Lower leg skin (tissue), 4 donors: ENCODE data around the gene NIP7. TPM values are rescaled to one million over a fixed set of nuclear protein-coding genes. Genes with fewer than 3 reads are reported as not detected.

Source experiments
- DNase-seq, 2 donors: peaks; one replicate each; pipeline ENCODE4 v3.0.0-alpha.2; 2019; ENCODE audit warnings: low spot score in 2 of 2
- H3K4me3 ChIP-seq: fragments of 200-600 bp; sonication (generic); 2 replicates; pipeline ENCODE4 v1.5.1; 2017; ENCODE audit warnings: mild to moderate bottlenecking, low read depth; ENCODE audit not compliant: poor library complexity, severe bottlenecking
- POLR2A ChIP-seq, 2 donors: fragments of 450-650 bp; IDR thresholded peaks; one replicate each; pipeline ENCODE4 v1.6.1; 2016 to 2017; ENCODE audit warnings: antibody characterized with exemption in 2 of 2, mild to moderate bottlenecking in 1 of 2, moderate library complexity in 1 of 2
- WGBS, 2 donors: methylation state at CpG; one replicate each; pipeline ENCODE4 v1.1.5; 2018; 5-methylcytosine and 5-hydroxymethylcytosine counted together
- intact Hi-C: fragments of 100-400 bp; cut with DNase I; formaldehyde crosslinking; loops from one replicate; pipeline ENCODE4 v1.15.0; 2023; ENCODE audit warnings: low total_unique reads
- total RNA-seq, 4 donors: library from RNA; depleted of rRNA; stranded (reverse); fragments of >200 nt; gene quantifications; one replicate each; pipeline ENCODE4 v1.1.0, GENCODE V29; 2016
- TF ChIP-seq, protein P1 (sequence below), 3 donors: fragments of 450-650 bp; IDR thresholded peaks; one replicate each; pipeline ENCODE4 v1.5.1; 2016; ENCODE audit warnings: antibody characterized with exemption in 3 of 3, mild to moderate bottlenecking in 3 of 3, moderate library complexity in 2 of 3

NIP7 gene
- total RNA-seq, 4 donors from 2014 or later, result 11.0 to 13.8 (median 12.7) TPM

DNA sequence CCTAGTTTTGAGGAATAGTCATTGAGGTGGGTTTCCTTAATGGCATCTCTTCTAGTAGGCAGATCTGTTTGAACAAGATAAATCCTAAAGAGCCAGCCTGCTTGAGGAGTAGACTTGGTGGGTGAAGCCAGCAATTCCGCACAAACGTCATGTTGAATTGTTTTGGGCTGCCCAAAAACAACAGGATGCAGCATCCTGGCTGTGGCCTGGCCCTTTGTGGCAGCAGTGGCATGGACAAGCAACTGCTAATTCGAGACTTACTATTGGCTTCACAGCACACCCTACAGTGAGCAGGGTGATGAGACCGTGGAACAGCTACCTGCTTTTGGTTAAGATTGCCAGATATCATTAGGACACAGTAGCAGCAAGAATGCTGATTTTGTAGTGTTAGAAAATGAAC is 37.7 kb upstream of the NIP7 start:
- intact Hi-C loops, result no loop called here
- TF ChIP-seq, protein P1, sequence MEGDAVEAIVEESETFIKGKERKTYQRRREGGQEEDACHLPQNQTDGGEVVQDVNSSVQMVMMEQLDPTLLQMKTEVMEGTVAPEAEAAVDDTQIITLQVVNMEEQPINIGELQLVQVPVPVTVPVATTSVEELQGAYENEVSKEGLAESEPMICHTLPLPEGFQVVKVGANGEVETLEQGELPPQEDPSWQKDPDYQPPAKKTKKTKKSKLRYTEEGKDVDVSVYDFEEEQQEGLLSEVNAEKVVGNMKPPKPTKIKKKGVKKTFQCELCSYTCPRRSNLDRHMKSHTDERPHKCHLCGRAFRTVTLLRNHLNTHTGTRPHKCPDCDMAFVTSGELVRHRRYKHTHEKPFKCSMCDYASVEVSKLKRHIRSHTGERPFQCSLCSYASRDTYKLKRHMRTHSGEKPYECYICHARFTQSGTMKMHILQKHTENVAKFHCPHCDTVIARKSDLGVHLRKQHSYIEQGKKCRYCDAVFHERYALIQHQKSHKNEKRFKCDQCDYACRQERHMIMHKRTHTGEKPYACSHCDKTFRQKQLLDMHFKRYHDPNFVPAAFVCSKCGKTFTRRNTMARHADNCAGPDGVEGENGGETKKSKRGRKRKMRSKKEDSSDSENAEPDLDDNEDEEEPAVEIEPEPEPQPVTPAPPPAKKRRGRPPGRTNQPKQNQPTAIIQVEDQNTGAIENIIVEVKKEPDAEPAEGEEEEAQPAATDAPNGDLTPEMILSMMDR (IDR thresholded peaks at IDR 0.05), result no peak
- no peak for TF ChIP-seq POLR2A (IDR thresholded peaks at IDR 0.05)
- no peak overlapping the region for H3K4me3 ChIP-seq
- WGBS, 2 donors, result 78 to 87% methylated on average over 4 of the region's 4 CpGs
- peak in 1 of 2 donors; percentile 45 for DNase-seq

DNA sequence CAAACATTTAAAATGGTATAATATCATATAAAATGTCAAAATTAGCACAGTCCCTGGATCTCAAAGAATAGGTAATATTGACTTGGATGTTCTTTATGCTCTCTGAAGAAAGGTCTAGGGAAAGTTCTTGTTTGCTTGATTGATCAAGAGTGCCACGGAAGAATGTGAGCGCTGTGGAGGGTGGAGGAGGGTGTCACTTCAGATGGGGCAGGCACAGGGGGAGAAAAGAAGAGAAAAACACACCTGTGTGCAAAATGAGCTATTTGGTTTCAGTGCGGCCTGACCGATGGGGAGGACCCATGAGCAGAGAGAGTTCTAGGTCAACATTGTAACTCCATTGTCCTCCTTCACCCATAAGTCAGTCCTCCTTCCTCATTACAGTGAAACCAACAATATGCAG is 37.3 kb upstream of the NIP7 start:
- intact Hi-C loops, result no loop called here
- H3K4me3 ChIP-seq, result no peak overlapping the region
- DNase-seq, result peak in 1 of 2 donors; percentile 34
- TF ChIP-seq, protein P1 (IDR thresholded peaks at IDR 0.05), result no peak
- no peak for TF ChIP-seq POLR2A (IDR thresholded peaks at IDR 0.05)
- WGBS, 2 donors, result 91 to 96% methylated on average over 4 of the region's 4 CpGs

DNA sequence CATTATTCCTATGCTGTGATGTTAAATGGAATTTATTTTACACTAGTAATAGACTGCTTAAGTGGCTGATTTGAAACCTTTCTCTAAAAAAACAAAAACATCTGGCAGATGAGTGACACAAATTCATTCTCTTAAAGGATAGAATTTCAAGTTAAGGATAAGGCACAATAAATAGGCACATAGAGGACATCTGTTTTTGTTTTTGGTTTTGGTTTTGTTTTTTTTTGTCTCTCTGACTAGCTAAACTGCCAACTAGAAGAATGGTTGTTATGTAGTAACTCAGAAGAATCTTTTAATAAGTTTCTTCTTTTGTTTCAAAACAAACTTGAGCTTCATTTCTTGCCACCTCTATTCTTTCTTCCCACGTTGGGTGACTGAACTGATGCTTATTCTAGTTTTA is 33.5 kb upstream of the NIP7 start:
- no peak overlapping the region for H3K4me3 ChIP-seq
- 60 to 69% methylated on average over 1 of the region's 1 CpG for WGBS, 2 donors
- no peak for TF ChIP-seq POLR2A (IDR thresholded peaks at IDR 0.05)
- TF ChIP-seq, protein P1 (IDR thresholded peaks at IDR 0.05), result no peak
- no peak for DNase-seq
- intact Hi-C loops, result no loop called here

DNA sequence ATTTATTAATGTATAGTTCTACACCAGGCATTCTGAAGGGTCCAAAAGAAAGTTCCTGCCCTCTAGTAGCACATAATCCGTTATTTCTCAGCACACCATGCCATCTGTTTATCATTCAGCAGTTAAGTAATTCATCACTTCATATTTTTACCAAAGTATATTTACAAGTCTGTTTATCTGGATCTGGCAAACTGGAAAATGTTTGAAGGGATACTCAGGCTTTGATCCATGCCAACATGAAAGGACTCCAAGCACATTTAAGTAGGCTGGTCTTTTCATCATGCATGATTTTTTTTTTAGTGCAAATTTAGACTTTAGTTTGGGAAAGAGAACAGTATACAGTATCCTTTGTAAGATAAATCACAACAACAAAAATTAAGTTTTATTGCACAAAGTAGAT is 32.5 kb upstream of the NIP7 start:
- TF ChIP-seq, protein P1 (IDR thresholded peaks at IDR 0.05), result no peak
- no peak for TF ChIP-seq POLR2A (IDR thresholded peaks at IDR 0.05)
- WGBS, 2 donors, result 48 to 50% methylated on average over 1 of the region's 1 CpG
- intact Hi-C loops, result no loop called here
- no peak overlapping the region for H3K4me3 ChIP-seq
- no peak for DNase-seq

DNA sequence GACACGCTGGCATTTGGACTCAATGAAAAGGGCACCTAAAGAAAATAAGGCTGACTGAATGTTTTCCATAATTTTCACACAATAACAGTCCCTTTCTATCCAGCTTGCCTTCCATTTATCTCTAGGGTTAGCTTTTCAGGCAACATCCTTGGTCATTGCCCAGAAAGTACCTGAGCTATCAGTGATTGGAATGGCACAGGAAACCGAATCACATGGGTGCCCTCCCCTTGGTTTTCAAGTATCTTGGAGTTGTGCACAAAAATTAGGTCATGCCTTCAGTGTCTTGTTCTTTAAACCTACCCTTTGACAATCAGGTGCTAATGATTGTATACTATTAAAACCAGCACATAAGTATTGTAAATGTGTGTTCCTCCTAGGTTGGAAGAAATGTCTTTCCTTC is 31.7 kb upstream of the NIP7 start:
- no peak overlapping the region for H3K4me3 ChIP-seq
- no peak for DNase-seq
- TF ChIP-seq POLR2A (IDR thresholded peaks at IDR 0.05), result no peak
- TF ChIP-seq, protein P1 (IDR thresholded peaks at IDR 0.05), result no peak
- WGBS, 2 donors, result 87 to 94% methylated on average over 2 of the region's 2 CpGs
- intact Hi-C loops, result no loop called here

DNA sequence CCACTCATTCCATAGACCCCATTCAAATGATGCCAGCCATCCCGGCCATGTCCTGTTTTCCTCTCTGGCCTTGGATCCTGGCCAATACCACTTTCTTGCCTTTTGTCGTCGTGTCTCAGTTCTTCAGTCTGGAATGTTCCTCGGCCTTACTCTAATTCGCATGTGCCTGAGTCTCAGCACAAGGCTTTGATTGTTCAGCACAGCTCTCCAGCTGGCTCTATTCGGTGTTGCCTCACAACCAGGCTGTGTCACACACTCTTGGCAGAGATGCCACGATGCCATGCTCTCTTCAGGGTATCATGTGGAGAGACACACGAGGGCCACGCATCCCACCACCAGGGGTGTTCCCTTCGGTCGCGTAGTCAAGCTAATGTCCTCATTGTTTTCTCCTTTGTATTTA is 30.3 kb upstream of the NIP7 start:
- DNase-seq, result peak in 1 of 2 donors; percentile 86
- intact Hi-C loops, result no loop called here
- no peak overlapping the region for H3K4me3 ChIP-seq
- 75 to 80% methylated on average over 12 of the region's 12 CpGs for WGBS, 2 donors
- TF ChIP-seq, protein P1 (IDR thresholded peaks at IDR 0.05), result no peak
- no peak for TF ChIP-seq POLR2A (IDR thresholded peaks at IDR 0.05)
